Naive B cell (primary cell): Measurements from ENCODE around the gene ALK. TPM values are rescaled to one million over a fixed set of nuclear protein-coding genes. Genes with fewer than 3 reads are reported as not detected.

Experiments
- ATAC-seq, 2 donors: fragments of 150-1000 bp; cut with Tn5 transposase; 2 replicates each; pipeline ENCODE4 v1.10.0; 2021; ENCODE audit warnings: low read depth in 2 of 2, mild to moderate bottlenecking in 2 of 2, moderate library complexity in 2 of 2
- DNase-seq: peaks from one replicate; pipeline ENCODE4 v3.0.0; 2022
- H3K27ac Mint-ChIP-seq, 6 donors: one replicate each; pipeline ENCODE4 v1.8.0; 2020 to 2022; ENCODE audit warnings: mild to moderate bottlenecking in 6 of 6, mixed read lengths in 6 of 6, moderate library complexity in 5 of 6, inconsistent platforms in 2 of 6
- H3K27me3 Mint-ChIP-seq, 3 donors: one replicate each; pipeline ENCODE4 v1.8.0; 2021 to 2022; ENCODE audit warnings: mixed read lengths in 3 of 3, mild to moderate bottlenecking in 1 of 3
- H3K36me3 Mint-ChIP-seq, 2 donors: one replicate each; pipeline ENCODE4 v1.8.0; 2020 to 2022; ENCODE audit warnings: mixed read lengths in 2 of 2, inconsistent platforms in 1 of 2, mild to moderate bottlenecking in 1 of 2
- H3K4me1 Mint-ChIP-seq, 3 donors: one replicate each; pipeline ENCODE4 v1.8.0; 2020 to 2022; ENCODE audit warnings: mixed read lengths in 3 of 3, inconsistent platforms in 1 of 3, mild to moderate bottlenecking in 1 of 3, moderate library complexity in 1 of 3
- H3K4me3 Mint-ChIP-seq, 8 donors: one replicate each; pipeline ENCODE4 v1.8.0; 2020 to 2022; ENCODE audit warnings: mild to moderate bottlenecking in 8 of 8, mixed read lengths in 8 of 8, moderate library complexity in 8 of 8, inconsistent platforms in 2 of 8
- H3K9me3 Mint-ChIP-seq, 7 donors: one replicate each; pipeline ENCODE4 v1.8.0; 2020 to 2022; ENCODE audit warnings: mixed read lengths in 7 of 7, mild to moderate bottlenecking in 5 of 7, inconsistent platforms in 2 of 7, moderate library complexity in 1 of 7
- polyA plus RNA-seq, 6 donors: library from polyadenylated mRNA; unstranded; fragments of 300-500 nt; fragmentation: Illumina TruSeq; gene quantifications; one replicate each; pipeline ENCODE4 v1.2.3, GENCODE V29; 2021; ENCODE audit warnings: low read depth in 6 of 6

The ALK gene
- polyA plus RNA-seq, 6 donors from 2014 or later: not detected

- ATAC-seq: no peak
- DNase-seq: no peak
- H3K4me1 Mint-ChIP-seq: no peaks in the 10 kb centered on the region
- peaks cover 0 to 30% (median 5%) of the 10 kb centered on the region in 3 donors for H3K27me3 Mint-ChIP-seq
- peaks cover 0 to 8% (median 2%) of the 10 kb centered on the region in 7 donors for H3K9me3 Mint-ChIP-seq
- H3K27ac Mint-ChIP-seq: peak overlapping the region in 1 of 6 donors; percentile 9
- no peaks in the 10 kb centered on the region for H3K36me3 Mint-ChIP-seq
- H3K4me3 Mint-ChIP-seq: no peak overlapping the region
Observed at GRCh38 chr2:29528371-29528770, 393.0 kb downstream of the ALK start.

- peak overlapping the region in 1 of 6 donors; percentile 9 for H3K27ac Mint-ChIP-seq
- ATAC-seq (no peak), DNase-seq (no peak)
- H3K27me3 Mint-ChIP-seq: peaks cover 0 to 30% (median 5%) of the 10 kb centered on the region in 3 donors
- H3K36me3 Mint-ChIP-seq: no peaks in the 10 kb centered on the region
- peaks cover 0 to 8% (median 2%) of the 10 kb centered on the region in 7 donors for H3K9me3 Mint-ChIP-seq
- H3K4me1 Mint-ChIP-seq: no peaks in the 10 kb centered on the region
- H3K4me3 Mint-ChIP-seq: no peak overlapping the region
Observed at GRCh38 chr2:29527947-29528346, 393.4 kb downstream of the ALK start.

- no peaks in the 10 kb centered on the region for H3K36me3 Mint-ChIP-seq
- H3K4me3 Mint-ChIP-seq: no peak overlapping the region
- H3K4me1 Mint-ChIP-seq: no peaks in the 10 kb centered on the region
- no peak overlapping the region for H3K27ac Mint-ChIP-seq
- no peak for ATAC-seq
- H3K9me3 Mint-ChIP-seq: peaks cover 0 to 5% (median 2%) of the 10 kb centered on the region in 7 donors
- H3K27me3 Mint-ChIP-seq: peaks cover 0 to 20% (median 5%) of the 10 kb centered on the region in 3 donors
- no peak for DNase-seq
Observed at GRCh38 chr2:29526587-29527586, 394.5 kb downstream of the ALK start.

GRCh38 chr2:29525921-29526320 is 395.5 kb downstream of the ALK start:
- peaks cover 0 to 5% (median 2%) of the 10 kb centered on the region in 7 donors for H3K9me3 Mint-ChIP-seq
- H3K4me1 Mint-ChIP-seq: no peaks in the 10 kb centered on the region
- H3K36me3 Mint-ChIP-seq: no peaks in the 10 kb centered on the region
- H3K27me3 Mint-ChIP-seq: peaks cover 0 to 16% (median 5%) of the 10 kb centered on the region in 3 donors
- H3K4me3 Mint-ChIP-seq: no peak overlapping the region
- no peak overlapping the region for H3K27ac Mint-ChIP-seq
- no peak for DNase-seq
- ATAC-seq: no peak

DNA sequence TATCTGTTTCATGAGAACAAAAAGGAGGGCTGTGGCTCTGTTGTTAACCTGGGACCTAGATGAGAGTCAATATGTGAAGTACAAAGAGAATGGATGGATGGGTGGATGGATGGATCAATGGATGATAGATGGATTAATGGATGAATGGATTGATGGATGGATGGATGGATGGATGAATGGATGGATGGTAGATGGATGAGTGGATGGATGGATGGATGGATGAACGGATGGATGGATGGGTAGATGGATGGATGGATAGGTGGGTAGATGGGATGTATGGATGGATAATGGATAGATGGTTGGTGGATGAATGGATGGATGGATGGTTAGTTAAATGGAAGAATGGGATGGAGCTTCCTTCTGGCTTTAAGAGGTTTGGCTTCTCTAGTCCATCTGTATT is 396.7 kb downstream of the ALK start:
- H3K36me3 Mint-ChIP-seq: no peaks in the 10 kb centered on the region
- H3K27ac Mint-ChIP-seq: no peak overlapping the region
- H3K4me3 Mint-ChIP-seq: no peak overlapping the region
- ATAC-seq (no peak), DNase-seq (no peak)
- H3K4me1 Mint-ChIP-seq: no peaks in the 10 kb centered on the region
- peaks cover 0 to 8% (median 2%) of the 10 kb centered on the region in 7 donors for H3K9me3 Mint-ChIP-seq
- peaks cover 0 to 8% (median 7%) of the 10 kb centered on the region in 3 donors for H3K27me3 Mint-ChIP-seq

GRCh38 chr2:29522951-29523669 is 398.3 kb downstream of the ALK start:
- DNase-seq (no peak), ATAC-seq (no peak)
- peaks cover 0 to 8% (median 0%) of the 10 kb centered on the region in 7 donors for H3K9me3 Mint-ChIP-seq
- no peaks in the 10 kb centered on the region for H3K4me1 Mint-ChIP-seq
- H3K27ac Mint-ChIP-seq: no peak overlapping the region
- H3K4me3 Mint-ChIP-seq: no peak overlapping the region
- peaks cover 0 to 4% (median under 1%) of the 10 kb centered on the region in 3 donors for H3K27me3 Mint-ChIP-seq
- no peaks in the 10 kb centered on the region for H3K36me3 Mint-ChIP-seq

DNA sequence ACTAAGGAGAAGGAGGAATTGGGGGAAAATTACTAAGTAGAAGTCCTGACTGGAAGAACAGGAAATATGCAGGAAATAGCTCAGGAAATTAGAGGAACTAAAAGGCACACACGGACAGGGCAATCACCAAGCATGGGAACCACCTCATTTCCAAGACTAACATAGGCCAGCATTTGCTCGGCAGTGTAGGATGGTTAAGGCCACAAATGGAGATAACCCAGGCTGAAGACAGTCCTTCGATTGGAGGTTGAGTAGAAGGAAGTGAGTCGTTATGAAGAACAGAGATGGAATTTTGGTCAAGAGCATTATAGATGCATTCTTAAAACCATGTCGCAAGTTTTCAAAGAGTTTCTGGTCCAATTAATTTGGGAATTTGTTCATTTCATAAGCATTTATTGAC is 401.4 kb downstream of the ALK start:
- Mint-ChIP-seq H3K4me1 (no peaks in the 10 kb centered on the region), H3K27ac (no peak overlapping the region), H3K27me3 (peaks cover 0 to 12% (median 7%) of the 10 kb centered on the region in 3 donors), H3K4me3 (no peak overlapping the region), H3K36me3 (peaks cover 0 to under 1% of the 10 kb centered on the region in 2 donors), H3K9me3 (peaks cover 0 to 11% (median 3%) of the 10 kb centered on the region in 7 donors)
- no peak for ATAC-seq
- DNase-seq: no peak

DNA sequence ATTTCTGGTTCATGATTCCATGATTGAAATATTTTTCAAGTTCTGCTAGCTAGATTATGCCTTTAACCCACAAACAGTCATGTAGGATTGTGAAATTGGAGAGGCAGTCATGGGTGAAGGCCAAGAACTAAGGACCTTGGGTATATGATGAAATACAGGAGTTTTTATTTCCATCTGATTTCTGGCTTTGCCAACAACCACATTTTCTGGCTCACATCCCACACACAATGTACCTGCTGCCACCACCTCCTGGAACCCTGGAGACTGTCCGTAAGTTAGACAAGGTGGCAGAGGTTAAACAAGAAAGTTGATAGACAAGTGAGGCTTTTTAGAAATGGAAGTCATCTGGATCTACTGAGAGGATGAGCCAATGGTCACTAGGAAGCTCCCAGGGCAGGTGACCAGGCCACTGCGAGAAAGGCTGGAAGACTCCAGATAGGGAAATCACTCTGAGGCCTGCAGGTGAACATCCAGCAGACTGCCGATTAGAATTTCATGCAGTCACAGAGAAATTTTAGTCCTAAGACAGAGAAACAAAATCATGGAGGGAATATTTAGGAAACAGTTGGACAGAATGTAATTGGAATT is 402.0 kb downstream of the ALK start:
- Mint-ChIP-seq H3K27ac (no peak overlapping the region), H3K4me3 (no peak overlapping the region), H3K36me3 (peaks cover 4 to 6% of the 10 kb centered on the region in 2 donors), H3K9me3 (peaks cover 2 to 13% (median 9%) of the 10 kb centered on the region in 7 donors), H3K4me1 (no peaks in the 10 kb centered on the region), H3K27me3 (peaks cover 0 to 18% (median 7%) of the 10 kb centered on the region in 3 donors)
- DNase-seq: no peak
- no peak for ATAC-seq

- Mint-ChIP-seq H3K27ac (no peak overlapping the region), H3K27me3 (peaks cover 0 to 19% (median 7%) of the 10 kb centered on the region in 3 donors), H3K4me3 (no peak overlapping the region), H3K4me1 (no peaks in the 10 kb centered on the region), H3K36me3 (peaks cover 6% of the 10 kb centered on the region in 2 donors), H3K9me3 (peaks cover 4 to 12% (median 9%) of the 10 kb centered on the region in 7 donors)
- no peak for ATAC-seq
- DNase-seq: no peak
Observed at GRCh38 chr2:29518646-29519337, 402.6 kb downstream of the ALK start.

- ATAC-seq (no peak), DNase-seq (no peak)
- Mint-ChIP-seq H3K27ac (no peak overlapping the region), H3K27me3 (peaks cover 0 to 19% (median 7%) of the 10 kb centered on the region in 3 donors), H3K9me3 (peaks cover 4 to 12% (median 9%) of the 10 kb centered on the region in 7 donors), H3K4me1 (no peaks in the 10 kb centered on the region), H3K36me3 (peaks cover 6% of the 10 kb centered on the region in 2 donors), H3K4me3 (no peak overlapping the region)
Observed at GRCh38 chr2:29518010-29518409, 403.4 kb downstream of the ALK start.

GRCh38 chr2:29517413-29517812 is 404.0 kb downstream of the ALK start:
- ATAC-seq: no peak
- Mint-ChIP-seq H3K9me3 (peaks cover 4 to 12% (median 9%) of the 10 kb centered on the region in 7 donors), H3K36me3 (peaks cover 6% of the 10 kb centered on the region in 2 donors), H3K27me3 (peaks cover 0 to 19% (median 7%) of the 10 kb centered on the region in 3 donors), H3K4me1 (no peaks in the 10 kb centered on the region), H3K27ac (no peak overlapping the region), H3K4me3 (no peak overlapping the region)
- DNase-seq: no peak

DNA sequence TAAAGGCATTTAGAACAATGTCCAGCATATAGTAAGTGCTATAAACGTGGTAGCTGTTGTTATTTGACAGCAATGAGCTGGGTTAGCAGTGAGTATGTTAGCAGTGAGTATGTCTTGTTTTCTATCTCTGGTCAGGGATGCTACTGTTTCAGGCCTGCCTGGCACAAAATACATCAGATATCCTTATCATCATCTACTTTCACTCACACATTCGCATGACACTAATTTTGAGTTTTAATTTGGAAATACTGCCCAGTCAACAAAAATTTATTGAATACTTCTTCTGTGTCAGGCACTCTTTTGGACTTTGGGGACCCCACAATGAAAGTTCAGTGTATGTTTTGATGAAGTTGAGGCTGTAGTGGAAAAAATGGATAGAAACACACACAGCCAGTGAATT is 404.6 kb downstream of the ALK start:
- peaks cover 0 to 19% (median 7%) of the 10 kb centered on the region in 3 donors for H3K27me3 Mint-ChIP-seq
- H3K9me3 Mint-ChIP-seq: peaks cover 4 to 12% (median 10%) of the 10 kb centered on the region in 7 donors
- ATAC-seq (no peak), DNase-seq (no peak)
- no peak overlapping the region for H3K27ac Mint-ChIP-seq
- H3K4me3 Mint-ChIP-seq: no peak overlapping the region
- H3K4me1 Mint-ChIP-seq: no peaks in the 10 kb centered on the region
- H3K36me3 Mint-ChIP-seq: peaks cover 6% of the 10 kb centered on the region in 2 donors
